ENCODE measurements around the gene VEGFB.

- TF ChIP-seq CTCF (IDR thresholded peaks at IDR 0.05) (no peak), HOXA7 (CRISPR knock-in tag; IDR thresholded peaks at IDR 0.05) (no peak), KDM1A (IDR thresholded peaks at IDR 0.05; ENCODE audit: low read depth) (no peak), POLR2A (IDR thresholded peaks at IDR 0.05; ENCODE audit: low read length) (no peak), MAX (IDR thresholded peaks at IDR 0.05) (no peak), CBX8 (IDR thresholded peaks at IDR 0.05) (no peak), PBX3 (IDR thresholded peaks at IDR 0.05) (no peak), SMC3 (IDR thresholded peaks at IDR 0.05) (no peak), RNF2 (IDR thresholded peaks at IDR 0.05; ENCODE audit: borderline replicate concordance, low read depth) (no peak), KDM5A (IDR thresholded peaks at IDR 0.05) (no peak), NFE2L2 (conservative IDR thresholded peaks at IDR 0.05; ENCODE audit: low read length) (no peak), NR3C1 (IDR thresholded peaks at IDR 0.05) (no peak)
- TF ChIP-seq, protein P1, sequence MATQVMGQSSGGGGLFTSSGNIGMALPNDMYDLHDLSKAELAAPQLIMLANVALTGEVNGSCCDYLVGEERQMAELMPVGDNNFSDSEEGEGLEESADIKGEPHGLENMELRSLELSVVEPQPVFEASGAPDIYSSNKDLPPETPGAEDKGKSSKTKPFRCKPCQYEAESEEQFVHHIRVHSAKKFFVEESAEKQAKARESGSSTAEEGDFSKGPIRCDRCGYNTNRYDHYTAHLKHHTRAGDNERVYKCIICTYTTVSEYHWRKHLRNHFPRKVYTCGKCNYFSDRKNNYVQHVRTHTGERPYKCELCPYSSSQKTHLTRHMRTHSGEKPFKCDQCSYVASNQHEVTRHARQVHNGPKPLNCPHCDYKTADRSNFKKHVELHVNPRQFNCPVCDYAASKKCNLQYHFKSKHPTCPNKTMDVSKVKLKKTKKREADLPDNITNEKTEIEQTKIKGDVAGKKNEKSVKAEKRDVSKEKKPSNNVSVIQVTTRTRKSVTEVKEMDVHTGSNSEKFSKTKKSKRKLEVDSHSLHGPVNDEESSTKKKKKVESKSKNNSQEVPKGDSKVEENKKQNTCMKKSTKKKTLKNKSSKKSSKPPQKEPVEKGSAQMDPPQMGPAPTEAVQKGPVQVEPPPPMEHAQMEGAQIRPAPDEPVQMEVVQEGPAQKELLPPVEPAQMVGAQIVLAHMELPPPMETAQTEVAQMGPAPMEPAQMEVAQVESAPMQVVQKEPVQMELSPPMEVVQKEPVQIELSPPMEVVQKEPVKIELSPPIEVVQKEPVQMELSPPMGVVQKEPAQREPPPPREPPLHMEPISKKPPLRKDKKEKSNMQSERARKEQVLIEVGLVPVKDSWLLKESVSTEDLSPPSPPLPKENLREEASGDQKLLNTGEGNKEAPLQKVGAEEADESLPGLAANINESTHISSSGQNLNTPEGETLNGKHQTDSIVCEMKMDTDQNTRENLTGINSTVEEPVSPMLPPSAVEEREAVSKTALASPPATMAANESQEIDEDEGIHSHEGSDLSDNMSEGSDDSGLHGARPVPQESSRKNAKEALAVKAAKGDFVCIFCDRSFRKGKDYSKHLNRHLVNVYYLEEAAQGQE (IDR thresholded peaks at IDR 0.05): no peak
Measured at GRCh38 chr11:64249038-64249437, 14.7 kb downstream of the VEGFB start.

Data from A549 (cell line).